GM19351 (cell line): ENCODE results near the gene TXLNG.
"Not testable (repeated sequence)": the region's sequence is repeated elsewhere in the genome, so short reads cannot be mapped to it uniquely, and the experiment has no call there.

Source experiments
- ATAC-seq: cut with Tn5 transposase; IDR thresholded peaks from one replicate; pipeline ENCODE4 v1.9.1; 2021; ENCODE audit warnings: mild to moderate bottlenecking, moderate library complexity; ENCODE audit not compliant: unreplicated experiment

The TXLNG gene

GRCh38 chrX:16784440-16784839 is 1.8 kb upstream of the TXLNG start:
- not testable (repeated sequence) for ATAC-seq

DNA sequence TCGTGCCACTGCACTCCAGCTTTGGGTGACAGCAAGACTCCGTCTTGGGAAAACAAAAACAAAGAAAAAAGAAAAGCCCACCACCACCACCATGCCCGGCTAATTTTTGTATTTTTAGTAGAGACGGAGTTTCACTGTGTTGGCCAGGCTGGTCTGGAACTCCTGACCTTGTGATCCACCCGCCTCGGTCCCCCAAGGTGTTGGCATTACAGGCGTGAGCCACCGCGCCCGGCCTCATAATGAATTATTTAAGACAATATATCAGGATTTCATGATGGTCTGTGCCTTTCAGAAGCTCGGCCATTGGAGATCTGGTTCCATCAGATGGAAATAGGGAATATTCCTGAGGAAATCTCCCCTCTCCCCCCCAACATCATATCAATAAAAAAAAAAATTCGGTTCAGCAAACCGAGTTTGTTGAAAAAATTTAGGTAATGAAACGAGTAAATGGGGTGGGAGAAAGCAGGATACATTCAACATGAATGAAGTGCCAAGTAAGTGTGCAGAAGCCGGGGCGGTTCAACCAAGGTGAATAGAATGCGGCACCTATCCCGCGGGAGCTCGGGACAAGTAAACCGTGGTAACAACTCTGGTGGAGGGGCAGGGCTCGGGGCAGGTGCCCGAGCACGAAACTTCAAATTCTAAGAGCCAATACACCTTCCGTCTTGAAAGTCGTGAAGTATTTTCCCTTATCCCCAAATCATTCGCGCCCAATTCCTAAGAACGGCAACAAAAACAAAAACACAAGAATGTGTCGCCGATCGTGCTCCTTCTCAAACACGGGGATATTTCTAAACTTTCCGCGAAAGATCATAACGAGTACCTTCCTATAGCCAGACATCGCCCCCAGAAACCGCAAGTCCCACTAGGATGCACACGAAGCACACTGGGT is 773 bp upstream of the TXLNG start:
- ATAC-seq: no peak

- ATAC-seq: peak; percentile 31
Measured at GRCh38 chrX:16786791-16787735, 797 bp downstream of the TXLNG start.

GRCh38 chrX:16788477-16788876 is 2.2 kb downstream of the TXLNG start:
- ATAC-seq: no peak

DNA sequence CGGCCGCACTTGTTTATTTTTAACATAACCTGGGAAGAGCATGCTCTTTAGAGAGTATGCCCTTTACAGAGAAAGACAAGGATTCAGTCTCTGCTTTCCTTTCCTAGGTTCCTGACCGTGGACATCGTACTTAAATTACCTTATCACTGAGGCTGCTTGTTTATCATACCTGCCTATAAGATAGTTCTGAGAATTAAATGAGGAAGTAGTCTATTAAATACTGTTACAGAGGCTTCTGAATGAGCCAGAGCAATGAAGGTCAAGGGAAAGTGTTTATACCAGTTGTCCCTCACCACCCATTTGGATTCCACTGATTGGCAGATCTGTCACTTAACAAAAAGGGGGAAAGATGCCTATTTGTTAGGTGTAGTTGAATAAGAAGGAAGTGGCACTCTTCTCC is 10.0 kb downstream of the TXLNG start:
- ATAC-seq: no peak

- ATAC-seq: no peak
Measured at GRCh38 chrX:16797358-16797757, 11.1 kb downstream of the TXLNG start.

GRCh38 chrX:16797841-16798240 is 11.6 kb downstream of the TXLNG start:
- ATAC-seq: no peak

DNA sequence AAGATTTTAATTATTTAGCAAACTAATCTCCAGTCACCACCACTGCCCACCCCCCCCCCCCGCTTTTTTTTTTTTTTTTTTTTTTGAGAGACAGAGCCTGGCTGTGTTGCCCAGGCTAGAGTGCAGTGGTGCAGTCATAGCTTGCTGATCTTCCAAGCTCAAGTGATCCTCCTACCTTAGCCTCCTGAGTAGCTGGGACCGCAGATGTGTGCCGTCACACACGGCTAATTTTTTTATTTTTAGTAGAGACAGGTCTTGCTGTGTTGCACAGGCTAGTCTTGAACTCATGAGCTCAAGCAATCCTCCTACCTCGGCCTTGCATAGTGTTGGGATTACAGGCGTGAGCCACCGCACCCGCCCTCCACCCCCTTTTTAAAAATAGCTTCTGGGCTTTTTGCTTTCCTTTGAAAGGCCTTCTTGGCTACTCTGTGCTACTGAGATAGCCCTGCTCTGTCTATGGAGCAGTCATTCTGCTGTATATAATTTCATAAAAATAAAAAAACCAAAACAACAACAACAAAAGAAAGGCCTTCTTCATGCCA is 18.7 kb downstream of the TXLNG start:
- ATAC-seq: peak; percentile 89

- no peak for ATAC-seq
Measured at GRCh38 chrX:16807548-16807947, 21.3 kb downstream of the TXLNG start.

- ATAC-seq: no peak
Measured at GRCh38 chrX:16807976-16808542, 21.8 kb downstream of the TXLNG start.

GRCh38 chrX:16814597-16814996 is 28.3 kb downstream of the TXLNG start:
- ATAC-seq: no peak

- no peak for ATAC-seq
Measured at GRCh38 chrX:16819634-16820033, 33.4 kb downstream of the TXLNG start.

DNA sequence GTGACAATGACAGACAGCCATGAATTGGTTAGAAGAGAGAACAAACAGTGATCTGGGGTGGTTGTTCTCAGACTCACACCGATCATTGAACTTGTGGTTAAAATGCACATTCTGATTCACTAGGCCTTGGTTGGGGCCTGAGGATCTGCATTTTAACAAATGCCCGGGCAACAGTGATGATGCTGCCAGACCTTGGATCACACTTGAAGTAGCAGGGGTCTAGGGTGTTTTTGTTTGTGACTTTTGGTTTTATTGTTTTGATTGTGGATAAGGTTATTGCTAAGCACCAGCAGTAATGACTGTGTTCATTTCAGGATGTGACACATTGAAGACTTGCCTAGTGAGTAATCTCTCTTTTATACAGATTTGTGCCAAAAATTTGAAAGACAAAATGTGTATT is 36.5 kb downstream of the TXLNG start:
- no peak for ATAC-seq

DNA sequence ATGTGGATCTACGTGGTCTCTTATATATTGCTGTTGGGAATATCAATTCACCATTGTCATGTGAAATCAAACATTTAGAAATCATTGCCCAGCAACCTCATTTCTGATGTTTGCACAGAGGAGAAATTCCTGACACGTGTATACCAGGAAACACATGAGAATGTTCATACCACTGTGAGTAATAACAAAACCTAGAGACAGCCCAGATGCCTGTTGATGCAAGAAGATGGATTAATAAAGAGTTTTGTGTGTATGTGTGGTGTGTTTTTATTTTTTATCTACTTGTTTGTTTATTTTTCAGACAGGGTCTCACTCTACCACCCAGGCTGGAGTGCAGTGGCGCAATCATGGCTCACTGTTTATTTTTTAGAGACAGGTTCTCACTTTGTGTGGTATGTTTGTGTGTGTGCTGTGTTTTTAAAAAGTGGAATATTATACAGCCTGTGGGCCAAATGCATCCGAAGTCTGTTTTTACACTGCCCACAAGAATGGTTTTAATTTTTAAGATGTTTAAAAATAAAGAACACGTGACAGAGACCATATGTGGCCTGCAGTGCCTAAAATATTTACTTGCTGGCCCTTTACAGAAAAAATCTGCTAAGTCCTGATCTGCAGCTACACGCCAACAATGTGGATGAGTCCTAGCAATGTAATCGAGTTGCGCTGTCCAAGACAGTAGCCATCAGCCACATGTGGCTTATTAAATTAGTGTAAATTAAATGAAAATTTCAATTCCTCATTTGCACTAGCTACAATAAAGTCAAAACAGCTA is 39.2 kb downstream of the TXLNG start:
- no peak for ATAC-seq

GRCh38 chrX:16826207-16826606 is 39.9 kb downstream of the TXLNG start:
- peak; percentile 76 for ATAC-seq

- ATAC-seq: no peak
Measured at GRCh38 chrX:16827225-16827624, 41.0 kb downstream of the TXLNG start.

DNA sequence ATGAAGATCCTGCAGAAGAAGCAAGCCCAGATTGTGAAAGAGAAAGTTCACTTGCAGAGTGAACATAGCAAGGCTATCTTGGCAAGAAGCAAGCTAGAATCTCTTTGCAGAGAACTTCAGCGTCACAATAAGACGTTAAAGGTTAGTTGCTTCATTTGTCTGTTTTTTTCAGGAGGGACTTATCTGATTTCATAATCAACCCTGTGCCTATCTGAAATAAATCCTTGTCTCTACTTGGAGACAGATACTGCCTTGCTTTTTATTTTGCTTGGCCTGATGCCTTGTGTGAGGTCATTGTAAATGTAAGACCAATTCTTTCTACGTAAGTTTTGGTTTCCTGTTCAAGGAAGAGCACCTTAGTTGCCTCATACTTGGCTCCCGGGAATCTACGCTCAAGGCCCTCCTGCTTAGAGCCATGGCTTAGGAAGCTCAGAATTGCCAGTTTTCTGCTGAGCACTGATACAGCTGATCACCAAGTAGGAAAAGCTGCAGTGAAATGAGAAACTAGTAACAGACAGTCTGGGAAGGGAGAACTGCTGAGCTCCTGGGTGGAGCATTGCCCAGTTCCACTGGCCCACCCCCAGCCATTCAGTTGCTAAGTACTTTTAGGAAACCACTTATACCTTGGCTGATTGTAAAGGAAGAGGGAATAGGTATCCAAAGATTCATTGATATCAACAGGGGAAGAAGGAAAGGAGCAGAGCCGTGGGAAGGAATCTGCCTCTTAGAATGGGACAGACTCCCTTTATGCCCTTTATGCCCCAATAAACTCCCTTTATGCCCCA is 42.0 kb downstream of the TXLNG start:
- no peak for ATAC-seq

GRCh38 chrX:16832301-16832700 is 46.0 kb downstream of the TXLNG start:
- ATAC-seq: no peak

- no peak for ATAC-seq
Measured at GRCh38 chrX:16834806-16835205, 48.5 kb downstream of the TXLNG start.

GRCh38 chrX:16836371-16836770 is 50.1 kb downstream of the TXLNG start:
- ATAC-seq: no peak
